Mesenchymal stem cell (in vitro differentiated cells and primary cell): ENCODE measurements around the gene BBX.
A peak's percentile ranks its signal among the peaks of the same experiment; 100 is the strongest.

Source experiments
- DNase-seq: peaks from one replicate; pipeline ENCODE4 v3.0.0-alpha.2; 2013
- H2AFZ ChIP-seq: one replicate; pipeline ENCODE4 v1.6.1; 2013; ENCODE audit warnings: low read depth, mild to moderate bottlenecking, control low read depth, inconsistent platforms, low read length, moderate library complexity
- H2AK5ac ChIP-seq: 2 replicates; pipeline ENCODE4 v1.6.1; 2013; ENCODE audit warnings: low read length, moderate library complexity, mild to moderate bottlenecking, inconsistent platforms; ENCODE audit not compliant: severe bottlenecking
- H2BK120ac ChIP-seq: one replicate; pipeline ENCODE4 v1.6.1; 2013; ENCODE audit warnings: low read depth, mild to moderate bottlenecking, inconsistent platforms, low read length, moderate library complexity
- H2BK12ac ChIP-seq, 2 experiments: one replicate each; pipeline ENCODE4 v1.6.1; 2013; ENCODE audit warnings: inconsistent platforms in 2 of 2, low read length in 2 of 2, mild to moderate bottlenecking in 2 of 2, moderate library complexity in 2 of 2, control low read depth in 1 of 2
- H2BK15ac ChIP-seq: one replicate; pipeline ENCODE4 v1.6.1; 2013; ENCODE audit warnings: mild to moderate bottlenecking, low read depth, inconsistent platforms; ENCODE audit not compliant: poor library complexity, severe bottlenecking
- H2BK5ac ChIP-seq: 2 replicates; pipeline ENCODE4 v1.6.1; 2013; ENCODE audit warnings: low read depth, mild to moderate bottlenecking, low read length, control low read depth, inconsistent platforms; ENCODE audit not compliant: poor library complexity, severe bottlenecking
- H3K14ac ChIP-seq, 2 experiments: one replicate each; pipeline ENCODE4 v1.6.1; 2013; ENCODE audit warnings: inconsistent platforms in 2 of 2, low read length in 2 of 2, control low read depth in 1 of 2, mild to moderate bottlenecking in 1 of 2, moderate library complexity in 1 of 2
- H3K18ac ChIP-seq, 2 experiments: one replicate each; pipeline ENCODE4 v1.6.1; 2013; ENCODE audit warnings: inconsistent platforms in 2 of 2, low read length in 2 of 2, control low read depth in 1 of 2, low read depth in 1 of 2, mild to moderate bottlenecking in 1 of 2
- H3K23ac ChIP-seq, 2 experiments: one replicate each; pipeline ENCODE4 v1.6.1; 2013; ENCODE audit warnings: inconsistent platforms in 2 of 2, low read length in 2 of 2, mild to moderate bottlenecking in 2 of 2, moderate library complexity in 2 of 2, control low read depth in 1 of 2
- H3K27ac ChIP-seq: 2 replicates; pipeline ENCODE4 v1.5.1; 2013; ENCODE audit warnings: mild to moderate bottlenecking, moderate library complexity, low read length, control low read depth, inconsistent platforms; ENCODE audit not compliant: poor library complexity, severe bottlenecking
- H3K27me3 ChIP-seq, 2 experiments: 2 replicates each; pipeline versions ENCODE4 v1.6.1 to v1.7.0; 2013; ENCODE audit warnings: low read length in 2 of 2, mild to moderate bottlenecking in 2 of 2, moderate library complexity in 2 of 2, control low read depth in 1 of 2, inconsistent platforms in 1 of 2; ENCODE audit not compliant: control insufficient read depth in 1 of 2, insufficient read depth in 1 of 2
- H3K36me3 ChIP-seq, 2 experiments: 2 replicates each; pipeline versions ENCODE4 v1.6.1 to v1.7.0; 2013; ENCODE audit warnings: low read length in 2 of 2, control low read depth in 1 of 2, inconsistent platforms in 1 of 2, low read depth in 1 of 2, mild to moderate bottlenecking in 1 of 2; ENCODE audit not compliant: insufficient read depth in 2 of 2, control insufficient read depth in 1 of 2
- H3K4ac ChIP-seq, 2 experiments: one replicate each; pipeline ENCODE4 v1.6.1; 2013; ENCODE audit warnings: inconsistent platforms in 2 of 2, low read length in 2 of 2, mild to moderate bottlenecking in 2 of 2, moderate library complexity in 2 of 2, control low read depth in 1 of 2, low read depth in 1 of 2
- H3K4me1 ChIP-seq: 2 replicates; pipeline ENCODE4 v1.6.1; 2013; ENCODE audit warnings: low read depth, low read length, control low read depth; ENCODE audit not compliant: control insufficient read depth, insufficient read depth
- H3K4me2 ChIP-seq: 2 replicates; pipeline ENCODE4 v1.6.1; 2013; ENCODE audit warnings: low read length, mild to moderate bottlenecking, inconsistent platforms; ENCODE audit not compliant: poor library complexity, severe bottlenecking
- H3K4me3 ChIP-seq, 2 experiments: 2 replicates each; pipeline versions ENCODE4 v1.5.1 to v1.7.0; 2013; ENCODE audit warnings: low read length in 2 of 2, mild to moderate bottlenecking in 2 of 2, control low read depth in 1 of 2, low read depth in 1 of 2; ENCODE audit not compliant: insufficient read depth in 1 of 2
- H3K79me1 ChIP-seq: replicated peaks from 2 replicates; pipeline ENCODE4 v1.6.1; 2013; ENCODE audit warnings: mild to moderate bottlenecking, control low read depth, low read length, inconsistent platforms; ENCODE audit not compliant: poor library complexity, severe bottlenecking
- H3K9ac ChIP-seq: 2 replicates; pipeline ENCODE4 v1.7.0; 2013; ENCODE audit warnings: mild to moderate bottlenecking, low read length, moderate library complexity
- H3K9me3 ChIP-seq: 2 replicates; pipeline ENCODE4 v1.7.0; 2013; ENCODE audit warnings: mild to moderate bottlenecking, low read length; ENCODE audit not compliant: control insufficient read depth
- H4K8ac ChIP-seq: one replicate; pipeline ENCODE4 v1.6.1; 2013; ENCODE audit warnings: inconsistent platforms, mild to moderate bottlenecking, low read length, moderate library complexity
- H4K91ac ChIP-seq: one replicate; pipeline ENCODE4 v1.6.1; 2013; ENCODE audit warnings: mild to moderate bottlenecking, low read length, inconsistent platforms
- WGBS: methylation state at CpG from one replicate; pipeline ENCODE4 v1.1.7; 2013; ENCODE audit warnings: mixed read lengths; 5-methylcytosine and 5-hydroxymethylcytosine counted together

Gene BBX

GRCh38 chr3:107524326-107524840 lies 1.6 kb downstream of the BBX start:
- Histone ChIP-seq H2AK5ac (no peak overlapping the region), H3K4ac (peak overlapping the region in 1 of 2 experiments; percentile 24), H3K27ac (peak overlapping the region; percentile 86), H2BK15ac (no peak overlapping the region), H3K79me1 (peaks cover 11% of the 10 kb centered on the region), H3K4me2 (peak overlapping the region; percentile 78), H2AFZ (no peak overlapping the region), H3K27me3 (no peaks in the 10 kb centered on the region), H3K9ac (peak overlapping the region; percentile 91), H2BK120ac (no peak overlapping the region), H3K23ac (peak overlapping the region in 1 of 2 experiments; percentile 42), H3K4me1 (no peaks in the 10 kb centered on the region), H3K9me3 (no peaks in the 10 kb centered on the region), H4K8ac (no peak overlapping the region), H4K91ac (no peak overlapping the region), H2BK5ac (no peak overlapping the region), H3K4me3 (peak overlapping the region; percentile 84 to 97), H3K18ac (peak overlapping the region; percentile 37 to 59), H3K36me3 (no peaks in the 10 kb centered on the region), H3K14ac (peak overlapping the region in 1 of 2 experiments; percentile 51), H2BK12ac (no peak overlapping the region)
- DNase-seq: peak; percentile 68
- WGBS: 0% methylated on average over 11 of the region's 18 CpGs

GRCh38 chr3:107524841-107525643 lies 2.3 kb downstream of the BBX start:
- Histone ChIP-seq H3K9me3 (no peaks in the 10 kb centered on the region), H3K18ac (peak overlapping the region; percentile 86 to 91)
- under 1% methylated on average over 65 of the region's 70 CpGs for WGBS

GRCh38 chr3:107525644-107526305 lies 3.0 kb downstream of the BBX start:
- Histone ChIP-seq H4K91ac (no peak overlapping the region), H2BK12ac (peak overlapping the region in 1 of 2 experiments; percentile 64), H3K23ac (peak overlapping the region; percentile 60 to 67), H3K36me3 (no peaks in the 10 kb centered on the region), H2BK15ac (no peak overlapping the region), H3K27me3 (no peaks in the 10 kb centered on the region), H3K4ac (peak overlapping the region in 1 of 2 experiments; percentile 60), H3K9me3 (no peaks in the 10 kb centered on the region), H3K79me1 (peaks cover 14% of the 10 kb centered on the region), H3K9ac (peak overlapping the region; percentile 91), H3K4me1 (no peaks in the 10 kb centered on the region), H3K14ac (peak overlapping the region; percentile 49 to 86), H2BK120ac (peak overlapping the region; percentile 19), H3K4me2 (peak overlapping the region; percentile 78), H3K27ac (peak overlapping the region; percentile 73), H3K18ac (peak overlapping the region; percentile 86 to 91), H2AFZ (peak overlapping the region; percentile 42), H2BK5ac (no peak overlapping the region), H4K8ac (peak overlapping the region; percentile 69), H3K4me3 (peak overlapping the region; percentile 84 to 97), H2AK5ac (peak overlapping the region; percentile 31)
- DNase-seq: peak; percentile 21
- WGBS: 3% methylated on average over 27 of the region's 28 CpGs

More at GRCh38 chr3:107524841-107525643, 2.3 kb downstream of the BBX start:
- Histone ChIP-seq H3K27ac (peak overlapping the region; percentile 86), H3K36me3 (no peaks in the 10 kb centered on the region), H3K23ac (peak overlapping the region in 1 of 2 experiments; percentile 67), H4K91ac (peak overlapping the region; percentile 48), H2BK12ac (peak overlapping the region in 1 of 2 experiments; percentile 64), H3K79me1 (peaks cover 12% of the 10 kb centered on the region), H2AFZ (peak overlapping the region; percentile 8), H3K4me2 (peak overlapping the region; percentile 78), H3K4me1 (no peaks in the 10 kb centered on the region), H4K8ac (peak overlapping the region; percentile 69), H2BK15ac (peak overlapping the region; percentile 63), H3K9ac (peak overlapping the region; percentile 91), H3K4ac (peak overlapping the region; percentile 35 to 60), H2BK5ac (no peak overlapping the region), H3K4me3 (peak overlapping the region; percentile 84 to 97), H2BK120ac (peak overlapping the region; percentile 91), H3K14ac (peak overlapping the region; percentile 49 to 86), H3K27me3 (no peaks in the 10 kb centered on the region), H2AK5ac (peak overlapping the region; percentile 31)
- peak; percentile 82 for DNase-seq
